MM.1S (cell line): ENCODE measurements around the gene ZNF503.

Experiments
- EZH2 ChIP-seq: fragments of 300-600 bp; sonication (generic); optimal IDR thresholded peaks from 2 replicates; pipeline ENCODE3; 2017; ENCODE audit warnings: low read depth, mild to moderate bottlenecking, antibody characterized with exemption, low read length, mixed read lengths
- TF ChIP-seq, protein P1 (sequence below): fragments of 300-600 bp; sonication (generic); IDR thresholded peaks from 2 replicates; pipeline ENCODE4 v1.5.1; 2016; ENCODE audit warnings: antibody characterized with exemption, low read length, mixed read lengths

DNA sequence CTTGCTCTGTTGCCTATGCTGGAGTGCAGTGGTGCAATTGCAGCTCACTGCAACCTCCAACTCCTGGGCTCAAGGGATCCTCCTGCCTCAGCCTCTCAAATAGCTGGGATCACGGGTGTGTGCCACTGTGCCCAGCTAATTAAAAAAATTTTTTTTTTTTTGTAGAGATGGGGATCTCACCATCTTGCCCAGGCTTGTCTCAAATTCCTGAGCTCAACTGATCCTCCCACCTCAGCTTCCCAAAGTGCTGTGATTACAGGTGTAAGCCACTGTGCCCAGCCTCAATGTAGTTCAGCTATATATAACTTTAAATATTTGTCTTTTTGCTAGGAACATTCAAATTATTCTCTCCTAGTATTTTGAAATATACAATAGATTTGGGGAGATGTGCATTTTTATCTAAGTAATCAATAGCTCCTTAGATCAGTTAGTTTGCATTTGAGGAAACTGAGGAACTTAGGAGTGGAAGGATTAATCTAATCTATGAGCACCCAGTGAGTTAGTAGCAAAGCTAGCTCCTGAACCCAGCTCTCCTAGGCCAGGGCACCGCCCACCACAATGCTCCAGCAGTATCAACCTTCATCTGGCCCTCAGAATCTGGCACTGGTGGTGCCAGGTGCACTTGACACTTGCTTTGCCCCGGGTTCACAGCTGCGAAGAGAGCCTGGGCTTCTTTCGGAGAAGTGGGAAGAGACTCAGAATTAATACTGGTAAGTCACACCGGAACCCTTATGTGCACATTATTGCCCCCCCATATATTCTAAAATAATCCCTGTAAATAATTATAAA is 23.9 kb upstream of the ZNF503 start:
- TF ChIP-seq, protein P1, sequence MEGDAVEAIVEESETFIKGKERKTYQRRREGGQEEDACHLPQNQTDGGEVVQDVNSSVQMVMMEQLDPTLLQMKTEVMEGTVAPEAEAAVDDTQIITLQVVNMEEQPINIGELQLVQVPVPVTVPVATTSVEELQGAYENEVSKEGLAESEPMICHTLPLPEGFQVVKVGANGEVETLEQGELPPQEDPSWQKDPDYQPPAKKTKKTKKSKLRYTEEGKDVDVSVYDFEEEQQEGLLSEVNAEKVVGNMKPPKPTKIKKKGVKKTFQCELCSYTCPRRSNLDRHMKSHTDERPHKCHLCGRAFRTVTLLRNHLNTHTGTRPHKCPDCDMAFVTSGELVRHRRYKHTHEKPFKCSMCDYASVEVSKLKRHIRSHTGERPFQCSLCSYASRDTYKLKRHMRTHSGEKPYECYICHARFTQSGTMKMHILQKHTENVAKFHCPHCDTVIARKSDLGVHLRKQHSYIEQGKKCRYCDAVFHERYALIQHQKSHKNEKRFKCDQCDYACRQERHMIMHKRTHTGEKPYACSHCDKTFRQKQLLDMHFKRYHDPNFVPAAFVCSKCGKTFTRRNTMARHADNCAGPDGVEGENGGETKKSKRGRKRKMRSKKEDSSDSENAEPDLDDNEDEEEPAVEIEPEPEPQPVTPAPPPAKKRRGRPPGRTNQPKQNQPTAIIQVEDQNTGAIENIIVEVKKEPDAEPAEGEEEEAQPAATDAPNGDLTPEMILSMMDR: no peak
- no peak for TF ChIP-seq EZH2
